DMS53 (cell line): Measurements from ENCODE around the gene TRMT61B.
A peak's percentile ranks its signal among the peaks of the same experiment; 100 is the strongest.

ENCODE experiments used
- DNase-seq: peaks from one replicate; lab custom pipeline; 2025; lab: John Stamatoyannopoulos, UW

Gene TRMT61B

DNA sequence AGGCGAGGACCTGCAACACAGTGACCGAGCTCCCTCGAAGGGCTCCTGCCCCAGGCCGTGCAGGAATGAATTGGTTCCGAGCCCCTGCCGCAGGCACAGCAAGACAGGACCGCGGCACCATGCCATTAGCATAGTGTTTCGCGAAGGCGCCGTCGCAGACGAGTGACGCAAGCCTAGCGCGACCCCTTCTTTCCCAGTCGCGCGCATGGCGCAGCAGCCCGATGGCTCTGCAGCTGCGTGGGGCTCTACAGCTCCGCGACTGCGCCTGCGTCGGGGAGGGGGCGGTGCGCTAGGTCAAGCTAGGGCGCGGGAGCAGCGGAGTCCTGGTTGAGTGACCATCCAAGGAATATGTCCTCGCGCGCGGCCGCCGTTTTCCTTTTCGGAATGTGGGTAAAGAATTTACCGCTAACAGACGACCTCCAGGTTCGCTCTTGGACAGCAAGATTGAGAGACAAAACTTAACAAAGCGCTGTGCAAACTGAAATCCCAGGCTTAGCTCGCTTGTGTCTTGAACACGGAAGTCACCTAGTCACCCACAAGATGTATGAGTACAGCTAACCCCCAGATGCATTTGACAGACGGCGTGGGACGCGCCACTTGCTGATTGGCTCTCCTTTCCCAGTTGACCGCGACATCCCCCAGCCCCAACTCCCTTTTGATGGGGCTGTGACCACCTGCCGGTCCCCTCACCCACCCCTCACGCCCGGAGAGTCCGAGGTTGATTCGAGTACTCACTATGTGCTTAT is at the start of gene TRMT61B:
Gene TRMT61B, minus strand, starts transcription at position 164 of the 746 bp plus-strand sequence. Its CDS starts 32 bp downstream, at position 132.
- DNase-seq: peak; percentile 97

GRCh38 chr2:28915939-28916338 is 45.8 kb upstream of the TRMT61B start:
- no peak for DNase-seq

DNA sequence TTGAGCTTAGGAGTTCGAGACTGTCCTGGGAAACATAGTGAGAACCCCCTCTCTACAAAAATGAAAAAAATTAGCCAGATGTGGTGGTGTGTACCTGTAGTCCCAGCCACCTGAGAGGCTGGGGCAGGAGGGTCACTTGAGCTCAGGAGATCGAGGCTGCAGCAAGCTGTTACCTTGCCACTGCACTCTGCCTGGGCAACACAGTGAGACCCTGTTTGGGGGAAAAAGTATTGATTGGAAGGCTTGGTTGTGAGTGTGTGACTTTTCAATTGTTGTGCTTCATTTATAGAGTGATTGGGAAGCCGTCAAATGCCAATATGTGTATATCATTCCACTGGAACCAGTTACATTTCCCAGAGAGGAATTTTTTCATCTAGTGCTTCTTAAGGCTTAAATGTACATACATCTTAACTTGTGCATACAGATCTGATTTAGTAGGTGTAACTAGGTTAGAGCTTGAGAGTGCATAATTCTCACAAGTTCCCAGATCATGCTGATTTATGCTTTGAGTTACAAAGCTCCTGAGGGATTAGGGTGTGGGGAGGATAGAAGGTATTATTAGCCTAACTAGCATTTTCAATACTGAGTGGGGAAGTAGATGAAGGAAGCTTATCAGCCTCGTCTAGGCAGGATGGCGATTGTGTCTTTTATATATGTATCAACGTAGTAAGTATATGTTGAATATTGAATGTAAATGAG is 39.7 kb upstream of the TRMT61B start:
- DNase-seq: no peak

DNA sequence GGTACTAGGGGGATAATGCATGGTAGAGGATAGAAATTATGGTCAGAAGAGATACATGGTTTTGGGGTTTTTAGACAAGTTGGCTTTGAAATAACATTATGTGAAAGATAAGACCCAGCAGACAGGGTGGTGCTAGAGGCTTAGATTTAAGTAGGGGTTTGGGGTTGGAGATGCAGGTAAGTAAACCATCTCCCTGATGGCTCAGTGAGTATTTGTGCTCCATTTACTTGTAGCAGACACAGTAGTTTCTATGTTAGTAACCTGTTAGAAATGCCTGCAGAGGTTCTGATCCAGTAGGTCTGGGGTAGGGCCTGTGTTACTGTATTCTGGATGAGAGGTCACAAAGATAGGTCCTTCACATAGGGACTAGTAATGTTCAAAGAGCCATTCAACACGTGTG is 38.1 kb upstream of the TRMT61B start:
- no peak for DNase-seq

- no peak for DNase-seq
Measured at GRCh38 chr2:28906821-28907220, 36.7 kb upstream of the TRMT61B start.

DNA sequence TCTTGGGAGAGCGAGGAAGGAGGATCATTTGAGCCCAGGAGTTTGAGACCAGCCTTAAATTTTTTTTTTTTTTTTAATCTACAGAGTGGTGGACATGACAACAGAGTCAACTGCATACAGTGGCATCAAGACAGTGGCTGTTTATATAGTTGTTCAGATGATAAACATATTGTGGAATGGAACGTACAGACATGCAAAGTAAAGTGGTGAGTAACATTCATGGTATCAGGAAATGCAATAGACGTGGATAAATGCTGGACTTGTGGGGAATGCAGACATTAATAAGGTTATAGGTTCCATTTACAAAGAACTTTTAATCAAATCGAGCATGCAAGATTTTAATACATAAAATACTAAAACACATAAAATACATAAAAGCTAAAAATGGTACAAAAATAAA is 36.3 kb upstream of the TRMT61B start:
- no peak for DNase-seq

- no peak for DNase-seq
Measured at GRCh38 chr2:28905533-28905932, 35.4 kb upstream of the TRMT61B start.

GRCh38 chr2:28904802-28905457 is 34.8 kb upstream of the TRMT61B start:
- DNase-seq: no peak

DNA sequence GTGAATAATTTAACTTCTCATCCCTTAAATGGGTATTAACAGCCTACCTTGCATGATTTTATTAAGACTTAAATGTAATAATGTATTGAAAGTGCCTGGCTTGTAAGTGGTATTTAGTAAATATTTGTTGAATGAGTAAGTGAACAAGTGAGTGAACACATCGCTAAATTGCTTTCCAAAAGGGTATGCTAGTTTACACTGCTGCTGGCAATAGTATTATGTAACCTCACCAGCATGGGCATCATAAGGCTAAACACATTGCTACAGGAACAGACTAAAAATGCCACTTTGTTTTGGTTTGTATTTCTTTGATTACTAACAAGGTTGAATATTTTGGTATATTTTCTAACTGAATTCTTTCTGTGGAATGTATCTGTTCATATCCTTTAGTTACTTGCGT is 34.2 kb upstream of the TRMT61B start:
- DNase-seq: peak; percentile 43

DNA sequence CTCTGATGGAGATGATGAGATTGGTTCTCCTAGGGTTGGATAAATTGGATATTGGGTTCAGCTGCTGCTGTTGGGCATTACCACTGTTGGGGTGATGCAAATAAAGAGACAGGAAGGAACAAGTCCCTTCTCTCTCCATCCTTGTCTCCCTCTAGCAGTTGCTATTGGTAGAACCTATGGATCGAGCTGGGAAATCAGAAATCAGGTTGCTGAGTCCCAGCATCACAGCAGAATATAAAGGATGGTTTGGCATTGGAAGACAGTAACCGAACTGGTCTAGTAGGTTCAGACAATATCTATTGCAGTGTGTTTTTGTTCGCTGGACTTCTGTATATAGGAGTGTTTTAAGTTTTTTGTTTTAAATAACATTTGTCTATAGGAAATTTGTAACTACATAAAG is 32.5 kb upstream of the TRMT61B start:
- no peak for DNase-seq

- DNase-seq: no peak
Measured at GRCh38 chr2:28901841-28902240, 31.7 kb upstream of the TRMT61B start.

- DNase-seq: no peak
Measured at GRCh38 chr2:28901202-28901601, 31.1 kb upstream of the TRMT61B start.

- DNase-seq: no peak
Measured at GRCh38 chr2:28898048-28898447, 27.9 kb upstream of the TRMT61B start.

GRCh38 chr2:28896906-28897305 is 26.8 kb upstream of the TRMT61B start:
- no peak for DNase-seq

DNA sequence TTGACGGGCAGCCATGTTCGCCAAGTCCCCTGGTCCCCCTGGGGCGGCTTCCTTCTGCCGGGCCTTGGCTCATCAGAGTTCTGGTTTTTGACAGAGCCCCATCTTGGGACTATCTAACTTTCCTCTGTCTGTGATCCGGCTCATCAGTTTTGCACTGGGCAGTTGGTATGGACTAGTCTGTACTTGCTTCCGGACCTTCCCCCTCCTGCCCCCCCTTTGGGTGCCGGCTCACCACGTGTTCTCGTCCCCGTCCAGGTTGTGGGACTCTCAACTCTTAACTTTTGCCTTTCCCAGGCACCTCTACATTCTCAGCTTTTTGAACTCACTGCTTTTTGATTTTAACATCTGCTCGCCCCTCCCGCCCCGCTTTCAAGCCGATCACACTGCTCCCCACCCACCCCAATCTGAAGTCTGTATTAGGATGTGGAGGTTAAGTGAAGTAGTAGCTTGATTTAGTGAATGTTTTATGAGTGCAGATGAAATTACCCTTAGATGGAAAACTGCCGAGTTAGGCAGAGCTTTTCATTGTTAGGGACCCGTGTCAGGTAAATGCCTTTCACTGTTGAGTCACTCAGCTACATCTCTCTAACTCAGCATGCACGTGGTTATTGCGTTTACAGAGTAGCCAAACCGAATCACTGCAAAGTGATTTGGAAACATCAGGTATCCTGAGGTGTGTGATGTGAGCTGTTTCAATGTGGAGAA is 25.2 kb upstream of the TRMT61B start:
- peak; percentile 57 for DNase-seq

DNA sequence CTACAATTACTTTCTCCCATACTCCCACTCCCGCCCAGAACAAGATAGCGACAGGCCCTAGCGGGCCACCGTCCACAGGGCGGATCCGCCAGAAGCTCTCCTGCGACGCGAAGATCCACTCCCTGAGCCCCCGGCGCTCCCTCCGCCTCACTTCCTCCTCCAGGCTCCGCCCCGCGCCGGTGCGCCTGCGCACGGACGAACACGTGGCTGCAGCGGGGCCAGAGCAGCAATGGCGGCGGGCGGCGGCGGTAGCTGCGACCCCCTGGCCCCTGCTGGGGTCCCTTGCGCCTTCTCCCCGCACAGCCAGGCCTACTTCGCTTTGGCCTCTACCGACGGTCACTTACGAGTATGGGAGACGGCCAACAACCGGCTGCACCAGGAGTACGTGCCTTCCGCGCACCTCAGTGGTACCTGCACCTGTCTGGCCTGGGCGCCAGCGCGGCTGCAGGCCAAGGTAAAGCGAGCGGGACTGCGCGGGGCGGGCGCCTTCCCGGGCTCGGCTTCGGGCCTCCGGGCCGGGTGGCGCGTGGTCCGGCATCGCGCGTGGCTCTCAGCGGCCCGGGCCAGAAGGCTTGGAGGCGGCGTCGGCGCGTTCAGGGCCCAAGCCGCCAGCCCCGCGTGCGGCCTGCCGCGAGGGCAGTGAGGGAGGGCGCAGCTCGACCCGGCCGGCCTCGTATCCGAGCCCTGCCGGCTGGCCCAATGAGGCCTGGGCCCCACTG is 24.5 kb upstream of the TRMT61B start, which contains the start of gene WDR43:
Gene WDR43, plus strand, starts transcription at position 198 of the 719 bp plus-strand sequence. Its CDS starts 32 bp downstream, at position 230.
- peak; percentile 98 for DNase-seq

DNA sequence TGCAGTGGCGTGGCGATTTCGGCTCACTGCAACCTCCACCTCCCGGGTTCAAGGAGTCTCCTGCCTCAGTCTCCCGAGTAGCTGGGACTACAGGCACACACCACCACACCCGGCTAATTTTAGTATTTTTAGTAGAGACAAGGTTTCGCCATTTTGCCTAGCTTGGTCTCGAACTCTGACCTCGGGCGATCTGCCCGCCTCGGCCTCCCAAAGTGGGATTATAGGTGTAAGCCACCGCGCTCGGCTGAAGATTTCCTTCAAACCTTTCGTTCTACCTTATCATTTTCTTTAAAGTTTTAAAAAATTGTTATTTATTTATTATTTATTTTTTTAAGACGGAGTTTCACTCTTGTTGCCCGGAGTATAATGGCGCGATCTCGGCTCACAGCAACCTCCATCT is 23.4 kb upstream of the TRMT61B start:
- no peak for DNase-seq

GRCh38 chr2:28880193-28880592 is 10.1 kb upstream of the TRMT61B start:
- DNase-seq: no peak

- peak; percentile 10 for DNase-seq
Measured at GRCh38 chr2:28871620-28872019, 1.5 kb upstream of the TRMT61B start.

DNA sequence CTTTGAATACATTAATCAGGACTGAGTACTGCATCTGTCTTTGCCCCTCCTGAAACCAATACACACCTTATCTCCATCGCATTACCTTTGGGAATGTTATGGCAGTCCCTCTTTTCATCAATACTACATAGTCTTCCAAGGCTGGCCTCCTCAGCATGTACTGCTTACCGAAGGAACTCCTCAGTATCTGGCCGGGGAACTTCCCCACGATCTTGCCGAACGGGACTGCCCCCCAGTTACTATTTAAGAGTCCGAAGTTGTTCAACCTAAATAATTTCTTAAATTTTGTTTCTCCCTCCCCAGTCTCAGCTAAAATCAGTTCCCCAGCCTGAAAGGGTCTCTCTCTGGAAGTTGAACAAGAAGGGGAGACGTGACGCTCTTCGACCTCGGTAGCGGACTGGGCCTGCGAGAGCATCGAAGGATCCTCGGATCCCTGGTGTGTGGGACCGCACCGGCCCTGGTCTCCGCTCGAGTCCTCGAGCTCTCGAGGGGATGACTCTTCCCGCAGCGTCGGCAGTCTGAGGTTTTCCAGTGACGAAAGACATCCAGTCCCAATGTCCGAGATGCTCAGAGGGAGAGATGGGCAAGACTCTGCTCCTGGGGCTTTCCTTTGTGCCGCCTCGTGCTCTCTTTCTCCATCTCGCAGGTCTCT is 489 bp downstream of the TRMT61B start:
- DNase-seq: peak; percentile 67

- no peak for DNase-seq
Measured at GRCh38 chr2:28868611-28869010, 1.5 kb downstream of the TRMT61B start.
